CD4-positive, alpha-beta T cell treated with Interleukin-1 beta for 1 hour (primary cell): ENCODE results near the gene ANKRD29.
"Not testable (repeated sequence)": the region's sequence is repeated elsewhere in the genome, so short reads cannot be mapped to it uniquely, and the experiment has no call there.

Experiments used
- DNase-seq, 2 donors: peaks; one replicate each; pipeline ENCODE4 v3.0.0-alpha.2; 2020 to 2022

The ANKRD29 gene

GRCh38 chr18:23578891-23579653 lies 83.6 kb downstream of the ANKRD29 start:
- no peak for DNase-seq

- no peak for DNase-seq
These were observed 84.5 kb downstream of the ANKRD29 start for GRCh38 chr18:23578067-23578701.

- not testable (repeated sequence) for DNase-seq
These were observed 85.2 kb downstream of the ANKRD29 start for GRCh38 chr18:23577521-23577920.

GRCh38 chr18:23575309-23575651 lies 87.4 kb downstream of the ANKRD29 start:
- no peak for DNase-seq

- no peak for DNase-seq
These were observed 88.0 kb downstream of the ANKRD29 start for GRCh38 chr18:23574611-23575308.

- peak; percentile 38 to 42 for DNase-seq
These were observed 88.9 kb downstream of the ANKRD29 start for GRCh38 chr18:23573626-23574431.

- DNase-seq, result no peak
These were observed 89.7 kb downstream of the ANKRD29 start for GRCh38 chr18:23573020-23573419.

- DNase-seq, result no peak
These were observed 90.1 kb downstream of the ANKRD29 start for GRCh38 chr18:23572570-23572969.

GRCh38 chr18:23572012-23572411 lies 90.7 kb downstream of the ANKRD29 start:
- no peak for DNase-seq

- peak; percentile 13 to 25 for DNase-seq
These were observed 91.7 kb downstream of the ANKRD29 start for GRCh38 chr18:23570912-23571504.

GRCh38 chr18:23569299-23570063 lies 93.2 kb downstream of the ANKRD29 start:
- DNase-seq, result no peak

GRCh38 chr18:23568281-23569138 lies 94.2 kb downstream of the ANKRD29 start:
- DNase-seq, result no peak

- no peak for DNase-seq
These were observed 95.0 kb downstream of the ANKRD29 start for GRCh38 chr18:23567671-23568070.

- DNase-seq, result no peak
These were observed 96.7 kb downstream of the ANKRD29 start for GRCh38 chr18:23565916-23566547.

GRCh38 chr18:23563377-23564043 lies 99.2 kb downstream of the ANKRD29 start:
- peak in 1 of 2 donors; percentile 25 for DNase-seq

- DNase-seq, result no peak
These were observed 102.5 kb downstream of the ANKRD29 start for GRCh38 chr18:23560186-23560585.

GRCh38 chr18:23557511-23557910 lies 105.2 kb downstream of the ANKRD29 start:
- not testable (repeated sequence) for DNase-seq

- DNase-seq, result no peak
These were observed 106.4 kb downstream of the ANKRD29 start for GRCh38 chr18:23556145-23556780.

- no peak for DNase-seq
These were observed 108.8 kb downstream of the ANKRD29 start for GRCh38 chr18:23553887-23554286.
